Fibroblast of skin of scalp (primary cell): ENCODE measurements around the gene GATAD2B.

Experiments used
- DNase-seq: peaks from one replicate; pipeline ENCODE4 v3.0.0-alpha.2; 2013

Gene GATAD2B

DNA sequence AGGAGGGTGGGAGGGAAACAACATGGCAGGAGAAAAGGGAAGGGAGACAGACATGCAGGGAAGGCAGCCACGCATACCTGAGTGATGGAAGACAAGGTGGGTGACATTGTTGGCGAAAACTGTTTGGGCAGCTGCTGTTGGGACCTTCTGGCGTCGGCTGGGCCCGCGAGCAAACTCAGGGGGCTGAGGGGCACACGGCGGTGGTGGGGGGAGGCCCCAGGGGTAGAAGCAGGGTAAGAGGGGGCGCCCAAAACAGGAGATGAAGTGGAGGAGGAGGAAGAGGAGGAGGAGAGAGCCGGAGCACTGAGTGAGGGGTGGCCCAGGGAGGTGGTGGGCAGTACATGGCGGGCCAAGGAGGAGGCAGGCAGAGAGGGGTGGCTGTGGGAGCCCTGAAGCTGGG lies 28.4 kb upstream of the GATAD2B start:
- DNase-seq: no peak

DNA sequence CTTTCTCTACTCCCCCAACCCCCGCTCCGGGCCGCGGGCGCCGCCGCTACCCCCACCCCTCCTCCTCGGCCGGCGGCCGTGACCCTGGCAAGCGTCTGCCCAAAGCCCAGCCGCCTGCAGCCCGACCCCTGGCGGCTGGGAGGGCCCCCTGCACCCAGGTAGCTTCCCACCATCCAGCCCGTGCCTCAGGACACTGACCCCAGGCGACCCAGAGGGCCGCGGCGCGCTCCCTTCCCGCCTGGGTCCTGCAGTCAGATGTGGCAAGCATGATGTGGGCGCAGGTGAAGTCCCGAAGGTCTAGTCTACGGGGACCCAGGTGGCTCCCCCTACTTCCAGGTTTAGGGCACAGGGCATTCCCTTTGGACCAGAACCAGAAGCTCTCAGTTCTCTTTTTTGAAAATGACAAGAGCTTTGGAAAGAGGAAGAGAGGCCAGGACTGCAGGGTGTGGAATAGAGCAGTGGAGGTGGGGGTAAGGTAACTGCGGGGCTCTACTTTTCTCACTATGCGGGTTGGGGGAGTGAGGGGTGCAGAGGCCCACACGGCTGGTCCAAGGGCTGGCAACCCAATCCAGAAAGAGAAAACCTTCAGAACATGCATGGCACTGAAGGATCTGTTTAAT lies 24.0 kb upstream of the GATAD2B start, which contains the start of gene DENND4B:
Gene DENND4B (minus strand): TSS at position 97 of the 620 bp plus-strand sequence. CDS start 2,344 bp downstream, outside the sequence.
- DNase-seq: peak; percentile 77

GRCh38 chr1:153945795-153946621 lies 23.2 kb upstream of the GATAD2B start:
- peak; percentile 49 for DNase-seq

DNA sequence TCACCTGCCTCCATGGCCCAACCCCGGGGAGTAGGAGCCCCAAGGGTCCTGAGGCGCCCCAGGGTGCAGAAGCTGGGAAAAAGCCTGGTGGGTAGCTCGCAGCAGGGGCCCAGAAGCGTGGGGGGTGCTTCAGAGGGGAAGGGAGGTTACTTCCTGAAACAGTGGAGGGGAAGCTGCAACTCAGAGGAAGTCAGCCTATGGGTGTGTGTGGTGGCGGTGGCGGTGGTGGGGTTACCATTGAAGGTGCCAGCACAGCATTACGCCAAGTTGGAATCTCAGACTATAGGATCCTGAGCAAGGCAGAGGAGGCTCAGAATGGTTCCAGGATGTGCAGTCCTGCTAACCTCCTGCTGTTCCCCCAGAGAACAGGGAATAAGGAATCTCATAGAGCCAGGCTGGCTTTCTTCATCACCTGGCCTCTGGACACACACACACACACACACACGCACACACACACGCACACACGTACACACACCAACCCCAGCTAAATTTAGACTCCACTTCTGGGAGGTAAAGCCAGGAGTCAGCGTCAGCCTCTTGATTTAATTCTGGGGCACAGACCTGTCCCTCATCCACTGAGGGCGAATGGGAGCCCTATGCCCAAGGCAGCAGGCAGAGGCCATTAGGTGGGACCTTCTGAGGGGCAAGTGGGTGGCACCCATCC lies 22.5 kb upstream of the GATAD2B start:
- DNase-seq: no peak

- no peak for DNase-seq
Measured at GRCh38 chr1:153944827-153945117, 22.0 kb upstream of the GATAD2B start.

DNA sequence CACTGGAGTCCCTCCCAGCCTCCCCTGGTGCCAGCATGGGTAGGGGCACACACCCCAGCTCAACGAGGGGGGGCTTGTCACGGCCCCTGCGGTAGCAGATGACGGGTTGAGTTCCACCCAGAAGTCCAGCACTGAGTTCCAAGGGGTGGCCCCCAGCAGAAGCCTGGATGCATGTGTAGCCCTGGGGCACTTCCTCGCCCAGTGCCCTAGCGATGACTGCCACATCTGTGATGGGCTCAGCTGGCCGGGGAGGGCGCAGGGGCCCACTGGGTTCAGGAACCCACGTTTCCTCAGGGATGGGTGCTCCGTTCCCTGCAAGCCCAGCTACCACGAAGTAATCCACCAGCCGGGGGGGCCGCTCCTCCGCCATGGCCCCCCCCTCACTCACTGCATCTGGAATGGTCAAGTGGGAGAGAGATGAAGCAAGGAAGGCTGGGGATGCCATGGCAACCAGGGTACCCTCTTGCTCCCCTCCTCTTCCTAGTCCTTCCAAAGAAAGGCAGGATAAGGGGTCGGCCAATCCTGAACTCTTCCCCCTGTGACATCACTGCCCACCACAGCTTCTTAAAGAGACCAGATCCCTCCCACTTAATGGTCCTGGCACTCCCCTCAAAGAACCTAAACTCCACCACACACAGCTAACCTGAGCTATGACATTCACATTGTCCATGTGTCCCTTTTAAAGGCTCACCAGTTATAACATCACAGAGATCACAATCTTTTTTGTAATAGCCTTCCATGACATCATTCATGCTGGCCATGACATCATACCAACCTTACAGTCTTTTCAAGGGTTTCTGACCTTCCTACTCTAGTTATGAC lies 21.4 kb upstream of the GATAD2B start:
- no peak for DNase-seq

- no peak for DNase-seq
Measured at GRCh38 chr1:153942766-153943549, 20.2 kb upstream of the GATAD2B start.

DNA sequence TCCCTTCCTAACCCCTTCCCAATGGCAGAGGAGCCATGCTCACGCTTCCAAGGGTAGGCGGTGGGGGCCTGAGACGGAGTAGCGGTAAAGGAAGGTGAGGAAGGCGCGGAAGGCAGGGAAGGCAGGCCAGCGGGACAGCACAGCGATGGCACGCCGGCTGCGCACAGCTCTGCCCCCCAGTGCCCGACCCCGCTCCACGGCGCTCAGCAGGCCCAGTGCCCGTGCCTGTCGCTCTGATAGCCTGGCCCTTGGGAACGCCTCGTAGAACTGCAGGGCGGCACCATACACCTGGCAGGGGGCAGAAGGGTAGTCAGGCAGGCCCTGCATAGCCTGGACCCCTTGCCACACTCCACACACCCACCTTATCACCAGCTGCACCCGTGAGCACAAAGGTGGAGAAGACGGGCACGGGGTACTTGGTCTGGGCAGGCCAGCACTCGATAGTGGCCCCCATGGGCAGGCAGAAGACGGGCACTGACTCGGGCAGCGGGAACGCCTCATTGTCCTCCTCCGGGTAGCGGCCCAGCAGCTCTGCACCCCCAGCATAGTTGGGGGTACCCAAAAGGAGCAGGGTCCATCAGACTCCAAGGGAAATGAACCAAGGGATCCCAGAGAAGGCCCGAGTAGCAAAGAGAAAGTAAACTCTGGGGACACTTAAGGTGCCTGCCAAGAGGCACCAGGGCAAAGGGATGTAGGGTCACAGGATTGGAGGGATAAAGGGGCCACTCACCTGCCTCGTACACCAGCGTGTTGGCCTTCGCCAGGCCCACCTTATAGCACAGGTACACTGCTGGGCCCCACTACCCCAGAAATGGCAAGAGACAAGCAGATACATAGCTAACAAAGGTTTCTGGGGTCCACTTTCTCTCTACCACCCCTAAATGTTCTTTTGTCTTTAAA lies 19.3 kb upstream of the GATAD2B start:
- no peak for DNase-seq

DNA sequence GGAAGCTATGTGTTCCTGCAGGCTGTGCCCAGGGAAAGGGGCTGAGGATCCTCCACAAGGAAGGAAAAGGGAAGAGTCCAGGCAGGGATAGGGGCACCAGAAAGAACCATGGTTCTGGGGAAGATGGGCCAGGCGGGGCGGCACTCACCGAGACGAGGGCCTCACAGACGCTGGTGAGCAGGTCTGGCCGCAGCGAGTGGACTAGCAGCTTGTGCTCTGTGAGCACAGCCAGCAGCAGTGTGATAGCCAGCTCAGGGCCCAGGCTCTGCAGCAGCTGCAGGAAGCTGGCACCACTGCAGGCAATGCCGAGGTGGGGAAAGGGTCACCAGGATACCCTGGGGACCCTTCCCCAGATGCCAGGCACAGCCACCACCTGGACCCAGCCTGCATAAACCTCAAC lies 18.0 kb upstream of the GATAD2B start:
- DNase-seq: no peak

GRCh38 chr1:153939476-153939875 lies 16.7 kb upstream of the GATAD2B start:
- DNase-seq: no peak

- no peak for DNase-seq
Measured at GRCh38 chr1:153938996-153939395, 16.2 kb upstream of the GATAD2B start.

GRCh38 chr1:153937331-153937730 lies 14.6 kb upstream of the GATAD2B start:
- no peak for DNase-seq

- DNase-seq: no peak
Measured at GRCh38 chr1:153936011-153936802, 13.4 kb upstream of the GATAD2B start.

GRCh38 chr1:153934746-153935145 lies 12.0 kb upstream of the GATAD2B start:
- no peak for DNase-seq

GRCh38 chr1:153933955-153934354 lies 11.2 kb upstream of the GATAD2B start:
- DNase-seq: no peak

DNA sequence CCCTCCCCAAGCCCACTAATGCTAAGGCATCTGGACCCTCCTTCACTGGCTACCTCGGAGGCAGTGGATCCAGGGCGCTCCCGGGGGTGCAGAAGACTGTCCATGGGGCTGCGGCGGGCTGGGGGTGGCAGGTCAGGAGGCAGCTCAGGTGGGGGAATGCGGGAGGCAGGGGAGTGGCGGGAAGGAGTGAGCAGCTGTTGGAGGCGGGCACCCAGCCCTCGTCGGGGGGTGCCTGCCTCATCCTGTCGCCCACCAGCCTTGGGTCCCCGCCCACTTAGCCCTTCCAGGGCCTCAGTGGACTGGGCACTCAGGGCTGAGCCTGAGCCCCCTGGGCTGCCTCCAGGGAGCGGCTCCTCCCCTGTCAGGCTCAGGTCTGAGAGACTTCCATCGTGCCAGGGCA lies 10.7 kb upstream of the GATAD2B start:
- DNase-seq: no peak

- no peak for DNase-seq
Measured at GRCh38 chr1:153932156-153933131, 9.7 kb upstream of the GATAD2B start.
